ENCODE measurements around the gene ABCB8. TPM values are rescaled to one million over a fixed set of nuclear protein-coding genes. Genes with fewer than 3 reads are reported as not detected.

The ABCB8 gene
- total and polyA plus RNA-seq, 9 of the 15 experiments (the other 6 are each of a cell fraction or from before 2014, with no cell fraction given): 7.6 to 106 (median 36.3) TPM

GRCh38 chr7:151059367-151060112 lies 31.3 kb downstream of the ABCB8 start, which contains the start of gene SLC4A2 (continued):
- TF ChIP-seq HNRNPK (IDR thresholded peaks at IDR 0.05; ENCODE audit: low read depth, low read length, poor library complexity, severe bottlenecking) (peak; percentile 38), CAMTA2 (CRISPR knock-in tag; conservative IDR thresholded peaks at IDR 0.05) (0 out of 2 replicates have a peak, but pooled peaks have one; percentile 31), HDAC2 (IDR thresholded peaks at IDR 0.05) (peak; percentile 20; the same call in 1 of the 2 replicates), CTCF (IDR thresholded peaks at IDR 0.05 in 2 of 3, conservative IDR thresholded peaks at IDR 0.05 in 1 of 3; ENCODE audit: insufficient read depth in 2 of 3, low read depth in 1 of 3, low read length in 3 of 3) (peak; percentile 56 to 76 (median 67); a peak in 5 of 6 replicates), HDAC1 (IDR thresholded peaks at IDR 0.05) (peak in 1 of 2 experiments; percentile 81; a peak in 2 of 4 replicates), MNT (conservative IDR thresholded peaks at IDR 0.05) (no peak), TOE1 (IDR thresholded peaks at IDR 0.05; ENCODE audit: borderline replicate concordance) (peak; percentile 76; the same call in 1 of the 2 replicates), TOE1 (CRISPR knock-in tag; IDR thresholded peaks at IDR 0.05; ENCODE audit: borderline replicate concordance, low read depth) (no peak), PHF21A (IDR thresholded peaks at IDR 0.05; ENCODE audit: borderline replicate concordance, low read depth) (peak; percentile 22; the same call in 1 of the 2 replicates), NR4A1 (CRISPR knock-in tag; IDR thresholded peaks at IDR 0.05) (no peak), NR4A1 (tag; IDR thresholded peaks at IDR 0.05) (peak; percentile 47; the same call in 1 of the 2 replicates), TFAM (CRISPR knock-in tag; conservative IDR thresholded peaks at IDR 0.05) (no peak), BCOR (IDR thresholded peaks at IDR 0.05) (peak; percentile 42; the same call in 1 of the 2 replicates), ZKSCAN8 (CRISPR knock-in tag; IDR thresholded peaks at IDR 0.05) (peak; percentile 85), POLR2AphosphoS5 (IDR thresholded peaks at IDR 0.05; ENCODE audit: control insufficient read depth, insufficient read depth, low read depth, low read length) (peak; percentile 73), CBX1 (IDR thresholded peaks at IDR 0.05; ENCODE audit: low read depth) (0 out of 2 replicates have a peak, but pooled peaks have one; percentile 38)
- TF ChIP-seq, protein P1, sequence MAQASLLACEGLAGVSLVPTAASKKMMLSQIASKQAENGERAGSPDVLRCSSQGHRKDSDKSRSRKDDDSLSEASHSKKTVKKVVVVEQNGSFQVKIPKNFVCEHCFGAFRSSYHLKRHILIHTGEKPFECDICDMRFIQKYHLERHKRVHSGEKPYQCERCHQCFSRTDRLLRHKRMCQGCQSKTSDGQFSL (CRISPR knock-in tag; IDR thresholded peaks at IDR 0.05): no peak
- TF ChIP-seq, protein P1 (tag; IDR thresholded peaks at IDR 0.05): 0 out of 4 replicates have a peak, but pooled peaks of 1 of the 2 experiments have one; percentile 45
- TF ChIP-seq, protein P2, sequence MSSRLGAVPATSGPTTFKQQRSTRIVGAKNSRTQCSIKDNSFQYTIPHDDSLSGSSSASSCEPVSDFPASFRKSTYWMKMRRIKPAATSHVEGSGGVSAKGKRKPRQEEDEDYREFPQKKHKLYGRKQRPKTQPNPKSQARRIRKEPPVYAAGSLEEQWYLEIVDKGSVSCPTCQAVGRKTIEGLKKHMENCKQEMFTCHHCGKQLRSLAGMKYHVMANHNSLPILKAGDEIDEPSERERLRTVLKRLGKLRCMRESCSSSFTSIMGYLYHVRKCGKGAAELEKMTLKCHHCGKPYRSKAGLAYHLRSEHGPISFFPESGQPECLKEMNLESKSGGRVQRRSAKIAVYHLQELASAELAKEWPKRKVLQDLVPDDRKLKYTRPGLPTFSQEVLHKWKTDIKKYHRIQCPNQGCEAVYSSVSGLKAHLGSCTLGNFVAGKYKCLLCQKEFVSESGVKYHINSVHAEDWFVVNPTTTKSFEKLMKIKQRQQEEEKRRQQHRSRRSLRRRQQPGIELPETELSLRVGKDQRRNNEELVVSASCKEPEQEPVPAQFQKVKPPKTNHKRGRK (tag; IDR thresholded peaks at IDR 0.05): no peak
- TF ChIP-seq, protein P3, sequence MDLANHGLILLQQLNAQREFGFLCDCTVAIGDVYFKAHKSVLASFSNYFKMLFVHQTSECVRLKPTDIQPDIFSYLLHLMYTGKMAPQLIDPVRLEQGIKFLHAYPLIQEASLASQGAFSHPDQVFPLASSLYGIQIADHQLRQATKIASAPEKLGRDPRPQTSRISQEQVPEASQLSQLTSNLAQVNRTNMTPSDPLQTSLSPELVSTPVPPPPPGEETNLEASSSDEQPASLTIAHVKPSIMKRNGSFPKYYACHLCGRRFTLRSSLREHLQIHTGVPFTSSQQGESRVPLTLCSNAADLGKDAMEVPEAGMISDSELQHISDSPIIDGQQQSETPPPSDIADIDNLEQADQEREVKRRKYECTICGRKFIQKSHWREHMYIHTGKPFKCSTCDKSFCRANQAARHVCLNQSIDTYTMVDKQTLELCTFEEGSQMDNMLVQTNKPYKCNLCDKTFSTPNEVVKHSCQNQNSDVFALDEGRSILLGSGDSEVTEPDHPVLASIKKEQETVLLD (IDR thresholded peaks at IDR 0.05): peak; percentile 56

Measured in K562 (cell line).